GM12874 (cell line): Measurements from ENCODE around the gene SHISA6.

ENCODE experiments used
- CTCF ChIP-seq: IDR thresholded peaks from 2 replicates; pipeline ENCODE4 v1.5.1; 2011; ENCODE audit warnings: low read depth, mild to moderate bottlenecking, control low read depth, low read length, moderate library complexity; ENCODE audit not compliant: insufficient read depth

Gene SHISA6

GRCh38 chr17:11278186-11278991, 37.4 kb downstream of the SHISA6 start:
- TF ChIP-seq CTCF: no peak

GRCh38 chr17:11278992-11279270, 37.9 kb downstream of the SHISA6 start:
- no peak for TF ChIP-seq CTCF

- TF ChIP-seq CTCF: no peak
Measured at GRCh38 chr17:11279776-11280344, 38.8 kb downstream of the SHISA6 start.

GRCh38 chr17:11282586-11282985, 41.6 kb downstream of the SHISA6 start:
- no peak for TF ChIP-seq CTCF

GRCh38 chr17:11284811-11285210, 43.8 kb downstream of the SHISA6 start:
- no peak for TF ChIP-seq CTCF

GRCh38 chr17:11285946-11286345, 44.9 kb downstream of the SHISA6 start:
- no peak for TF ChIP-seq CTCF

- TF ChIP-seq CTCF: no peak
Measured at GRCh38 chr17:11287791-11288190, 46.8 kb downstream of the SHISA6 start.
